GM19099 (cell line): ENCODE results near the gene SPP1.

Source experiments
- POLR2A ChIP-seq: IDR thresholded peaks from 3 replicates; pipeline ENCODE4 v1.6.1; 2011; ENCODE audit warnings: low read depth; ENCODE audit not compliant: insufficient read length; ENCODE audit errors: extremely low read depth

The SPP1 gene

GRCh38 chr4:88007304-88008121, 32.0 kb downstream of the SPP1 start, which contains the start of gene PKD2:
Gene PKD2 (plus strand): TSS chr4:88007635. CDS start chr4:88007734, 99 bp downstream.
- peak; percentile 81 for TF ChIP-seq POLR2A

- peak; percentile 25 for TF ChIP-seq POLR2A
Measured at GRCh38 chr4:88008122-88008742, 32.7 kb downstream of the SPP1 start.

- no peak for TF ChIP-seq POLR2A
Measured at GRCh38 chr4:88008743-88009171, 33.2 kb downstream of the SPP1 start.

GRCh38 chr4:88009871-88010270, 34.4 kb downstream of the SPP1 start:
- TF ChIP-seq POLR2A: no peak

GRCh38 chr4:88010966-88011365, 35.5 kb downstream of the SPP1 start:
- no peak for TF ChIP-seq POLR2A

- no peak for TF ChIP-seq POLR2A
Measured at GRCh38 chr4:88012647-88013046, 37.1 kb downstream of the SPP1 start.

- no peak for TF ChIP-seq POLR2A
Measured at GRCh38 chr4:88014386-88014905, 38.9 kb downstream of the SPP1 start.

- TF ChIP-seq POLR2A: no peak
Measured at GRCh38 chr4:88015659-88016295, 40.3 kb downstream of the SPP1 start.

GRCh38 chr4:88017516-88018297, 42.2 kb downstream of the SPP1 start:
- TF ChIP-seq POLR2A: no peak

GRCh38 chr4:88018466-88018865, 43.0 kb downstream of the SPP1 start:
- no peak for TF ChIP-seq POLR2A

GRCh38 chr4:88021824-88022223, 46.3 kb downstream of the SPP1 start:
- no peak for TF ChIP-seq POLR2A

GRCh38 chr4:88022289-88022688, 46.8 kb downstream of the SPP1 start:
- TF ChIP-seq POLR2A: no peak

GRCh38 chr4:88027611-88028608, 52.4 kb downstream of the SPP1 start:
- TF ChIP-seq POLR2A: no peak

- no peak for TF ChIP-seq POLR2A
Measured at GRCh38 chr4:88028946-88029345, 53.4 kb downstream of the SPP1 start.

- TF ChIP-seq POLR2A: no peak
Measured at GRCh38 chr4:88029556-88029955, 54.0 kb downstream of the SPP1 start.
